RWPE1 (cell line): ENCODE measurements around the gene SLF1.

ENCODE experiments used
- CTCF ChIA-PET: fragments of 350-600 bp; sonication (Branson Sonifier 250); formaldehyde crosslinking; extraction: SDS; loops from one replicate; lab custom pipeline; 2021; lab: Yijun Ruan, JAX
- POLR2A ChIA-PET: fragments of 400-600 bp; formaldehyde crosslinking; extraction: SDS; loops from one replicate; lab custom pipeline; 2020; ENCODE audit warnings: antibody characterized with exemption; ENCODE audit not compliant: low non-redundant PET; lab: Yijun Ruan, JAX
- DNase-seq: peaks from one replicate; pipeline ENCODE4 v3.0.0; 2012; ENCODE audit warnings: low spot score
- H3K27ac ChIP-seq: fragments of 450-650 bp; 2 replicates; pipeline ENCODE4 v1.5.1; 2017
- TF ChIP-seq, protein P1 (sequence below): fragments of 450-650 bp; conservative IDR thresholded peaks from 2 replicates; pipeline ENCODE4 v1.5.1; 2017; ENCODE audit warnings: low read depth, mild to moderate bottlenecking

The SLF1 gene

DNA sequence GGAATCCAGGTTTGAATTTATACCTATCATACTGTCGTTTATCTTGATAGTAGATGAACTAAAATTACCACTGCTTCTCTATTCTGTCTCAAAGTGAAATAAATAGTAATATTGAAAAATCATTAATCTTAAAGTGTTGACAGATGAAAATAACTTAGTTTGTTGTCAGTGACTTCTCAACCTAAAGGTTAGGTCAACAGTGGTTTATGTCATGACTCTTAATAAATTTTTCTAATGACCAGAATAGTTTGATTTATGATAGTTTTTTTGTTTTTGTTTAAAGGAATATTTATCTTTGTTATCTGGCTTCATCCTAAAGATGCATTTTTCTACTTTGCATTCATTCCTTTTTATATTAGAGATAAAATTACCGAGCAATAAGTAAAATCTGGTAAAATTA is 81.1 kb downstream of the SLF1 start:
- CTCF ChIA-PET: no interaction called here
- no peak overlapping the region for H3K27ac ChIP-seq
- no peak for DNase-seq
- TF ChIP-seq, protein P1, sequence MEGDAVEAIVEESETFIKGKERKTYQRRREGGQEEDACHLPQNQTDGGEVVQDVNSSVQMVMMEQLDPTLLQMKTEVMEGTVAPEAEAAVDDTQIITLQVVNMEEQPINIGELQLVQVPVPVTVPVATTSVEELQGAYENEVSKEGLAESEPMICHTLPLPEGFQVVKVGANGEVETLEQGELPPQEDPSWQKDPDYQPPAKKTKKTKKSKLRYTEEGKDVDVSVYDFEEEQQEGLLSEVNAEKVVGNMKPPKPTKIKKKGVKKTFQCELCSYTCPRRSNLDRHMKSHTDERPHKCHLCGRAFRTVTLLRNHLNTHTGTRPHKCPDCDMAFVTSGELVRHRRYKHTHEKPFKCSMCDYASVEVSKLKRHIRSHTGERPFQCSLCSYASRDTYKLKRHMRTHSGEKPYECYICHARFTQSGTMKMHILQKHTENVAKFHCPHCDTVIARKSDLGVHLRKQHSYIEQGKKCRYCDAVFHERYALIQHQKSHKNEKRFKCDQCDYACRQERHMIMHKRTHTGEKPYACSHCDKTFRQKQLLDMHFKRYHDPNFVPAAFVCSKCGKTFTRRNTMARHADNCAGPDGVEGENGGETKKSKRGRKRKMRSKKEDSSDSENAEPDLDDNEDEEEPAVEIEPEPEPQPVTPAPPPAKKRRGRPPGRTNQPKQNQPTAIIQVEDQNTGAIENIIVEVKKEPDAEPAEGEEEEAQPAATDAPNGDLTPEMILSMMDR: no peak
- POLR2A ChIA-PET: no interaction called here

DNA sequence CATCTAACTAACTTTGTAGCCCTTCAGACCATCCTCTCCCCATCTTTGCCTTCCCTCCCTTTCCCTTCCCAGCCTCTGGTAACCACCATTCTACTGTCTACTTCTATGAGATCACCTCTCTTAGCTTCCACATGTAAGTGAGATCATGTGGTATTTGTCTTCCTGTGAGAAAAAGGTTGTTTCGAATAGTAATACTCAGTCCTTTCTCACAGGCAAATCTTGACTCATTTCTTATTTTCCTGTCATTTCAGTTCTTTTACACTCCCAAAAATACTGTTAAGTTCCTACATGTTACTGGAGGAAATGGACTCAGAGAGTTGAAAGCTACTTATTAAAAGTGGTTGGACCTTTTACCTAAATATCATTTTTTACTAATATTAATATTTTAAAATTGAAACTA is 82.1 kb downstream of the SLF1 start:
- no peak for DNase-seq
- CTCF ChIA-PET: no interaction called here
- H3K27ac ChIP-seq: no peak overlapping the region
- TF ChIP-seq, protein P1: no peak
- POLR2A ChIA-PET: no interaction called here

DNA sequence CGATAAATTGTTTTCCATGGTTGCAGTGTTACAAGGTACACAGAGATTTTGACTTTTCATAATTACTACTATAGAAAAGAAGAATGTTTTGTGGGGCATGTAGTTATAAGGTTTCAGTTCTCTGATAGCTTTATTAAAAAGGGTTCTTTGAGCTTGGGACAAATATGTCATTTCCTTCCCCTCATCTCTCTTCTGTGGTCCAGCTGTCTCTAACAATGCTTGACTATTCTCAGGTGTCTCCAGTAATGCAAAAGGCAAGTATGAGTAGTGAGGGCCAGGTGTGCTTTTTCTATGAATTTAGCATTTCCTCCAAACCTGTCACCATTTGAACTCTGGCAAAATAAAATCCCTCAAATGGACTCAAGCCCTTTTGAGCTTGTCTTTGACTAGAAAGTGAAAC is 84.3 kb downstream of the SLF1 start:
- TF ChIP-seq, protein P1: no peak
- no peak overlapping the region for H3K27ac ChIP-seq
- DNase-seq: no peak
- ChIA-PET POLR2A (no interaction called here), CTCF (interaction anchor here (0.7 kb wide), 1 partner anchor 23 kb away, joined by 3 read pairs; no protein-coding TSS in a partner anchor)

DNA sequence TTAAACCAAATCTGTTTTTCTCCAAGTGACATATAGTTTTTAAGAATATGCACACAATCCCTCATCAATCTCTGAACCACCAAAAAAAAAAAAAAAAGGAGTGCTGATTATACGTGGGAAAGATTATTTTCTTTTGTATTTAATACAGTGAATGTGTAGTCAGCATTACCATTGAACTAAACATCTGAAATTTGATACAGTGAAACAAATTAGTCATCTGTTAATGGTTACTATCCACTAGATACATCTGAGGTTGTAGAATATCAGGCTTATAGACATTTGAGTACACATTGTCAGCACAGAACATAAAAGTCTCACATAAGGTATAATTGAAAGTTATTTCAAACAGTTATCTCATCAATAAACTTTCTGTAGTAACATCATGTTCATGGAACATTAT is 87.0 kb downstream of the SLF1 start:
- ChIA-PET POLR2A (no interaction called here), CTCF (no interaction called here)
- no peak overlapping the region for H3K27ac ChIP-seq
- no peak for DNase-seq
- TF ChIP-seq, protein P1: no peak

DNA sequence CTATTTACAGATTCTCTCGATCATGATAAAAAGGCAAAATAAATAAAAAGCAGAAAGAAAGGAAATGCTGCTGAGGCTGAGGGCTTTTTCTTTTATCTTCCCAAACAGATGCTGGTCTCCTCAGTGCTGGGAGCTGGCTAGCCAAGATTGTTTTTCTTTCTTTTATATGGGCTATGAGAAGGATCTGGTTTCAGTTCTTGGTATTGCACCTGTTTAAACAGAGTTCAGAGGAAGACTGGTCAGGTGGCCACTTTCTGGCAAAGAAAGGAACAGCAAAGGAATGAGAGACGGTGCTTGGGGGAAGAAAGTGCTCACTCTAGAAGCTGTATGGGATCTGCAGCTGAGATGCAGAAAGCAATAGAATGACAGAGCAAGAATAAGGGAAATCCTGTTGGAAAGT is 88.9 kb downstream of the SLF1 start:
- ChIA-PET CTCF (no interaction called here), POLR2A (no interaction called here)
- no peak overlapping the region for H3K27ac ChIP-seq
- DNase-seq: no peak
- TF ChIP-seq, protein P1: no peak

DNA sequence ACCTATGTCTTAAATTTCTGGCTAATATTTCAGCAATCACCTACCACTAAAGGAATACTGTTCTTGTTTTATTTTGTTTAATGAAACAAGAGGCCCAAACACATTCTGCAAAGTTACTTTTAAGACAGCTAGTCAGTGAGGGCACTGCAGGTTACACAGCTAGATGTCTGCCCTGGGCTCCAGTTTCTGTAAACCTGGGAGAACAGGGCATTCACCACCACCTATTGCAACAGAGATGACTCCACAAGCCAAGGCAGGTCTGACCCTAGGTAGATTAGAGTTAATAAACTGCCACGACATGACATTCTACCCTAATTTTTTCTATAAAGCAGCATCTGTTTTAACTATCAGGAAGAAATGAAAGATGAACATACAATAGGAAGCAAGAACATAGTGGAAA is 90.8 kb downstream of the SLF1 start:
- POLR2A ChIA-PET: no interaction called here

More for the DNA sequence above, 90.8 kb downstream of the SLF1 start:
- CTCF ChIA-PET: interaction anchor here (1.0 kb wide), 1 partner anchor 141 kb away, joined by 4 read pairs; no protein-coding TSS in a partner anchor
- TF ChIP-seq, protein P1: no peak
- no peak overlapping the region for H3K27ac ChIP-seq
- peak; percentile 12 for DNase-seq
